ENCODE data around the gene NKAIN2.

DNA sequence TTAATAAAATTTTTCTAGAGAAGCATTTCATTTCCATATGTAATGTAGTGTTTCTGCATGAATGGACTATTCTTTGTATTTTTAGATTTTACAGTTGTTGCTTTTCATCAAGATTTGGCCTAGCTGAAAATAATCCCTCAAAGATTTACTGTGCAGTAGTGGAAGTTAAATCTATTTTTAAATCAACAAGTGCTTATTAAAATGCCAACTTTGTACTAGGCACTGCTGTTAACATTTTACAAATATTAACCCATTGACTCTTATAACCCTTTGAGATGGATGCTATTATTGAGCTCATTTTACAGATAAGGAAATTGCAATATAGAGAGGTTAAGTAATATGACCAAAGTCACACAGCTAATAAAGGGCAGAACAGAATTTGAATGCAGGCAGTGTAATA lies 274.5 kb downstream of the NKAIN2 start:
- TF ChIP-seq CTCF (IDR thresholded peaks at IDR 0.05) (no peak), POLR2A (IDR thresholded peaks at IDR 0.05) (no peak)

Measured in thyroid gland (tissue), 4 donors.